Pancreas (tissue), 10 donors: ENCODE results near the gene GAN. TPM values are rescaled to one million over a fixed set of nuclear protein-coding genes. Genes with fewer than 3 reads are reported as not detected.
"Not testable (repeated sequence)": the region's sequence is repeated elsewhere in the genome, so short reads cannot be mapped to it uniquely, and the experiment has no call there.

Source experiments
- ATAC-seq, 4 donors: fragments of 200-7000 bp; cut with Tn5 transposase; one replicate each; pipeline versions ENCODE4 v1.8.0 to v1.9.1; 2020; ENCODE audit warnings: mild to moderate bottlenecking in 4 of 4, moderate library complexity in 4 of 4
- DNase-seq, 6 donors: peaks; one replicate each; pipeline ENCODE4 v3.0.0-alpha.2; 2020
- FAIRE-seq: peaks from 2 replicates; lab custom pipeline; 2012; peaks lifted over from hg19 to GRCh38; lab: Jason Lieb, UNC
- H3K27ac ChIP-seq, 4 donors: fragments of 200-600 bp; sonication (generic); 1 replicate in 3 of 4; 2 replicates in 1 of 4; pipeline versions ENCODE4 v1.5.0 to v1.8.0; 2020
- H3K27me3 ChIP-seq, 4 donors: fragments of 200-600 bp; one replicate each; pipeline ENCODE4 v1.8.0; 2021
- H3K36me3 ChIP-seq, 3 donors: fragments of 200-600 bp; sonication (generic) in 1 of 3; one replicate each; pipeline versions ENCODE4 v1.5.0 to v1.8.0; 2020 to 2021
- H3K4me1 ChIP-seq, 3 donors: fragments of 200-600 bp; one replicate each; pipeline ENCODE4 v1.8.0; 2021
- H3K4me3 ChIP-seq, 4 donors: fragments of 200-600 bp; sonication (generic) in 2 of 4; one replicate each; pipeline versions ENCODE4 v1.5.0 to v1.8.0; 2020 to 2021
- H3K9me3 ChIP-seq, 4 donors: fragments of 200-600 bp; one replicate each; pipeline ENCODE4 v1.8.0; 2021
- WGBS, 2 donors: extraction: QIAGEN DNeasy Blood & Tissue Kit; methylation state at CpG; one replicate each; pipeline ENCODE4 v1.1.7; 2013; 5-methylcytosine and 5-hydroxymethylcytosine counted together
- intact Hi-C, 3 donors: fragments of 100-400 bp; cut with DNase I; formaldehyde crosslinking; loops; one replicate each; pipeline versions ENCODE4 v1.11.1 to v1.14.2; 2022
- polyA plus RNA-seq, 2 donors: library from polyadenylated mRNA; stranded (reverse); fragments of 200-250 nt; gene quantifications; one replicate each; pipeline ENCODE4 v1.2.3, GENCODE V29; 2013
- total RNA-seq, 6 donors: library from RNA; stranded (reverse); fragmentation: NEBNext Ultra II Directional in 4 of 6; extraction: Animal tissue kit (Norgen Biotek cat#: 25700) in 4 of 6; gene quantifications; one replicate each; pipeline versions ENCODE4 v1.2.1 to v1.2.4, GENCODE V29; 2021 to 2023
- TF ChIP-seq, protein P1 (sequence below), 4 donors: fragments of 200-600 bp; sonication (generic) in 3 of 4; IDR thresholded peaks; one replicate each; pipeline versions ENCODE4 v1.5.0 to v1.8.0; 2021; ENCODE audit warnings: antibody characterized with exemption in 4 of 4
- donor health status: healthy with polysubstance abuse.
- donor health status: DM: no; HTN: no; CAD: no; lungs with moderate emphysema.
- donor health status: DM: no; HTN: no; CAD: no.
- donor health status: control.
- donor health status: control.
- donor health status: Bipolar disorder and iron deficiency.
- donor health status: DM: yes; HTN: yes; CAD: no.
- donor health status: DM: no; HTN: no; CAD: no.
- donor health status: DM: no; HTN: no; CAD: no.
- donor health status: DM: yes; HTN: yes; CAD: no.

GAN gene
- total and polyA plus RNA-seq, 8 donors, result 0.68 to 4.8 (median 3.8) TPM

DNA sequence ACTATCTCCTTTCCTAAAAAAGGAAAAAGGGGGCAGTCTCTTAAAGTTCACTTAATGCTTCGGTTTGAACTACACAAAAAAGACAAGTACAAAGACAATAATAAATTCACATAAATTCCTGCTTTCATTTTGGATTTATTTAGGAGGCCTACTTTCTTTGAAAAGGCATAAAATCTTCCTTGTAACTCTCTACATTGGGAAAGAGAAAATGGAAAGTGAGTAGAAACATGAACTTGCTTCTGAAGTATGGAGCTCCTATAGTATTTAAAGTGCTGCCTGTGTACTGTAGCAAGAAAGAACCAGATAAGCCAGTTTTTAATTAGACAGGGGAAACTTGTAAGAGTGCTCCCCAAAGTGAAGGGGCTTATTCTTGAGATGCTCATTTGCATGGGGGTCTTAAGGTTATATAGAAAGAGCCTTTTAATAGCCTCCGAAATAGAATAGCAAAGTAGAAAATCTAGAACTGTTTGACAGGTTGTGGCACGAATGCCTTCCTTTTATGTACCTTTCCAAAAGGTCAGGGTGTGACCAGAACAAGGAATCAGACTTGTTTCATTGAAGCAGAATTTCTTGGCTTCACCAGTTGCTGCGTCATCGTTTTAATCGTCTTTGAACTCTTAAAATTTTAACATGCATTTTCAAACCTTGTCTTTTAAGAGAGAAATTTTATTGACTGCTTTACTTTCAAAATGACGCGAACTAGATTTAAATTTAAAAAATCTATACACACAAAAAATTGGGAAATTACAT is 12.9 kb downstream of the GAN start:
- ATAC-seq (no peak), FAIRE-seq (no peak), DNase-seq (no peak)
- intact Hi-C loops, result no loop called here
- TF ChIP-seq, protein P1, sequence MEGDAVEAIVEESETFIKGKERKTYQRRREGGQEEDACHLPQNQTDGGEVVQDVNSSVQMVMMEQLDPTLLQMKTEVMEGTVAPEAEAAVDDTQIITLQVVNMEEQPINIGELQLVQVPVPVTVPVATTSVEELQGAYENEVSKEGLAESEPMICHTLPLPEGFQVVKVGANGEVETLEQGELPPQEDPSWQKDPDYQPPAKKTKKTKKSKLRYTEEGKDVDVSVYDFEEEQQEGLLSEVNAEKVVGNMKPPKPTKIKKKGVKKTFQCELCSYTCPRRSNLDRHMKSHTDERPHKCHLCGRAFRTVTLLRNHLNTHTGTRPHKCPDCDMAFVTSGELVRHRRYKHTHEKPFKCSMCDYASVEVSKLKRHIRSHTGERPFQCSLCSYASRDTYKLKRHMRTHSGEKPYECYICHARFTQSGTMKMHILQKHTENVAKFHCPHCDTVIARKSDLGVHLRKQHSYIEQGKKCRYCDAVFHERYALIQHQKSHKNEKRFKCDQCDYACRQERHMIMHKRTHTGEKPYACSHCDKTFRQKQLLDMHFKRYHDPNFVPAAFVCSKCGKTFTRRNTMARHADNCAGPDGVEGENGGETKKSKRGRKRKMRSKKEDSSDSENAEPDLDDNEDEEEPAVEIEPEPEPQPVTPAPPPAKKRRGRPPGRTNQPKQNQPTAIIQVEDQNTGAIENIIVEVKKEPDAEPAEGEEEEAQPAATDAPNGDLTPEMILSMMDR (IDR thresholded peaks at IDR 0.05), result no peak
- 73 to 75% methylated on average over 8 of the region's 8 CpGs for WGBS, 2 donors
- Histone ChIP-seq H3K4me3 (no peak overlapping the region), H3K27me3 (no peaks in the 10 kb centered on the region), H3K9me3 (no peaks in the 10 kb centered on the region), H3K27ac (no peak overlapping the region), H3K4me1 (no peaks in the 10 kb centered on the region), H3K36me3 (no peaks in the 10 kb centered on the region)

DNA sequence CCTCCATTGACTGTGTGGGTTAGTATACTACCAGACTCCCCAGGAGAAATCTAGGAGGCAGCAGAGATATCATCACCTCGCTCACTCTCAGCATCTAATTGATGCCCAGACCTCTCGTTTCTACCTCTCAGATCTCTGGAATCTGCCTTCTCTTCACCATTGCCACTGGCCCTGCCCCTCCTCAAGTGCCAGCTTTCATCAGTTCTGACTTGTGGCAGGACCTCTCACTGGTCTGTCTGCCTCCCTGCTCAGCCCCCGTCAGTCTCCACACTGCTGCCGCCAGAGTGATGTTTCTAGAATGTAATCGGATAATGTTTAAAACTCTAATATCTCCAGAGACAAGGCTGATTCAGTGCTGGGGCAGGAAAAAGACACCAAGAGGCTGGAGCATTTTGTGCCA is 15.2 kb downstream of the GAN start:
- Histone ChIP-seq H3K27me3 (no peaks in the 10 kb centered on the region), H3K36me3 (no peaks in the 10 kb centered on the region), H3K4me3 (no peak overlapping the region), H3K4me1 (no peaks in the 10 kb centered on the region), H3K9me3 (no peaks in the 10 kb centered on the region), H3K27ac (no peak overlapping the region)
- TF ChIP-seq, protein P1 (IDR thresholded peaks at IDR 0.05), result no peak
- no peak for FAIRE-seq
- ATAC-seq, result no peak
- intact Hi-C loops, result no loop called here
- DNase-seq, result no peak
- WGBS, 2 donors, result 85 to 97% methylated on average over 5 of the region's 5 CpGs

DNA sequence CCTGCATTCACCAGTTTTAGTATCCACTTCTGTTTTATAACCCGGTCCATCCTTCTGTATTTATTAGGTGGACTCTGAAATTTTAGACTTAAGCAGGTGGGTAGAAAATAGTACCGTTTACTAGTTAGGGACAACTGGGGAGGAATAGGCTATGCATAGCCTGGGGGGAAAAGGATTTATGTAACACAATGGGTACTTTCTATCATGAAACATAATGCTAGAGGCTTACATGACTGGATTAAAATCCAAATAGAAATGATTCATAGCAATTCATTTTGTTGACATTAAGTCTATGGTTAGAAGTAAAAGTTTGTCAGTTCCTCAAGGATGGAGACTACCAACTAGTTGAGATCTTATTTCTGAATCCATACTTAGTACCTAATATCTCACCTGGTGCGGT is 18.6 kb downstream of the GAN start:
- Histone ChIP-seq H3K4me1 (no peaks in the 10 kb centered on the region), H3K9me3 (no peaks in the 10 kb centered on the region), H3K27me3 (no peaks in the 10 kb centered on the region), H3K27ac (no peak overlapping the region), H3K36me3 (no peaks in the 10 kb centered on the region), H3K4me3 (no peak overlapping the region)
- no peak for ATAC-seq
- no peak for FAIRE-seq
- no peak for DNase-seq
- 92 to 96% methylated on average over 3 of the region's 3 CpGs for WGBS, 2 donors
- TF ChIP-seq, protein P1 (IDR thresholded peaks at IDR 0.05), result no peak
- intact Hi-C loops, result no loop called here

DNA sequence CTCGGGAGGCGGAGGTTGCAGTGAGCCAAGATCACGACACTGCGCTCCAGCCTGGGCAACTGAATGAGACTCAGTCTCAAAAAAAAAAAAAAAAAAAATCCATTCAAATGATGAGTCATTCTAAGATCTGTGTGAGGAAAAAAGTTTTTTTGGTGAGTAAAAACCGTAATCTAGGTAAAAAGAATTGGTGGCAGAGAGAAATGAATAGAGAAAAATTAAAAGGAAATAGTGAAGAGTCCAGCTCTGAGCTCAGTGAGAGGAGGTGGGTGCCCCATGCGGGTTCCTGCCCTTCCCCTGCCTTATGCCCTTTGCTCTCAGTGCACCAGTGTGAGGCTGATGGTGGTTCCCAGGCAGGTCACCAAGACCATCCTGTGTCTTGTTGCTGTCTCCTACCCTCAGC is 20.9 kb downstream of the GAN start:
- Histone ChIP-seq H3K9me3 (no peaks in the 10 kb centered on the region), H3K4me3 (no peak overlapping the region), H3K36me3 (no peaks in the 10 kb centered on the region), H3K27me3 (no peaks in the 10 kb centered on the region), H3K4me1 (no peaks in the 10 kb centered on the region), H3K27ac (no peak overlapping the region)
- no peak for FAIRE-seq
- TF ChIP-seq, protein P1 (IDR thresholded peaks at IDR 0.05), result no peak
- no peak for DNase-seq
- 89 to 99% methylated on average over 6 of the region's 6 CpGs for WGBS, 2 donors
- intact Hi-C loops, result no loop called here
- ATAC-seq, result no peak

DNA sequence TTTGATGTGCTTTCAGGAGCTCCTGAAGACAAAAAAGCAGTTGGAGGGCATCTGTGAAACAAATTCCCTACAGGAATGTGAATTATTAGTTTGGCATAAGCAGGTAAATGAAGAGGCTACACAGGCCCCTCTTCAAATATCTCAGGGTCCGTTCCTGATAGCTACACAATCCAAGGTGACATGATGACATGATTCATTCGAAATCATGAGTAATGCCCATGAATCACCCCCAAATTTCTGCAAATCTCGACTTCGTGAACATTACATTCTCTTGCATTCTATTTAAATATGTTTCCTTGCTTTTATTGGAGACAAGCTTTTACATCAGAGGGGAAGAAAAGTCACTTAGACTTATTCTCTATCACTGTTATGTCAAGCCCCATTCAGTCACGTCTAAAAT is 22.3 kb downstream of the GAN start:
- no peak for ATAC-seq

DNA sequence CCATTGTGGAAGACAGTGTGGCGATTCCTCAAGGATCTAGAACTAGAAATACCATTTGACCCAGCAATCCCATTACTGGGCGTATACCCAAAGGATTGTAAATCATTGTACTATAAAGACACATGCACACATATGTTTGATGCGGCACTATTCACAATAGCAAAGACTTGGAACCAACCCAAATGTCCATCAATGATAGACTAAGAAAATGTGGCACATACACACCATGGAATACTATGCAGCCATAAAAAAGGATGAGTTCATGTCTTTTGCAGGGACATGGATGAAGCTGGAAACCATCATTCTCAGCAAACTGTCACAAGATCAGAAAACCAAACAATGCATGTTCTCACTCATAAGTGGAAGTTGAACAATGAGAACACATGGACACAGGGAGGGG is 30.4 kb downstream of the GAN start:
- intact Hi-C loops, H3K4me1 ChIP-seq, H3K27ac ChIP-seq, H3K4me3 ChIP-seq, H3K27me3 ChIP-seq, FAIRE-seq, H3K9me3 ChIP-seq, DNase-seq, H3K36me3 ChIP-seq, ATAC-seq: not testable (repeated sequence)
- 94 to 97% methylated on average over 3 of the region's 3 CpGs for WGBS, 2 donors

More for the DNA sequence above, 22.3 kb downstream of the GAN start:
- Histone ChIP-seq H3K9me3 (no peaks in the 10 kb centered on the region), H3K4me1 (no peaks in the 10 kb centered on the region), H3K27me3 (no peaks in the 10 kb centered on the region), H3K36me3 (no peaks in the 10 kb centered on the region), H3K4me3 (no peak overlapping the region), H3K27ac (no peak overlapping the region)
- DNase-seq (no peak), FAIRE-seq (no peak)
- TF ChIP-seq, protein P1 (IDR thresholded peaks at IDR 0.05), result no peak
- WGBS, 2 donors, result 92 to 96% methylated on average over 5 of the region's 5 CpGs
- intact Hi-C loops, result no loop called here
